GM12892 (cell line): ENCODE measurements around the gene ABHD2.
A peak's percentile ranks its signal among the peaks of the same experiment; 100 is the strongest.

Source experiments
- DNase-seq: peaks from one replicate; pipeline ENCODE4 v3.0.0; 2011; ENCODE audit not compliant: insufficient read length
- FAIRE-seq: peaks from 2 replicates; lab custom pipeline; 2011; peaks lifted over from hg19 to GRCh38; lab: Jason Lieb, UNC
- POLR2A ChIP-seq: IDR thresholded peaks from 2 replicates; pipeline ENCODE4 v1.6.1; 2011; ENCODE audit warnings: low read depth, low read length, control low read depth
- POLR2AphosphoS5 ChIP-seq: IDR thresholded peaks from 2 replicates; pipeline ENCODE4 v1.6.1; 2011; ENCODE audit warnings: low read depth, low read length, control low read depth
- TAF1 ChIP-seq: IDR thresholded peaks from 2 replicates; pipeline ENCODE4 v1.6.1; 2011; ENCODE audit warnings: low read depth, mild to moderate bottlenecking, control low read depth, low read length, borderline replicate concordance

Gene ABHD2

GRCh38 chr15:89108835-89109234, 20.6 kb downstream of the ABHD2 start:
- no peak for DNase-seq
- no peak for FAIRE-seq
- TF ChIP-seq POLR2AphosphoS5 (no peak), TAF1 (no peak), POLR2A (no peak)

- no peak for TF ChIP-seq POLR2AphosphoS5
- no peak for TF ChIP-seq POLR2A
- no peak for TF ChIP-seq TAF1
- FAIRE-seq = no peak
These were observed 21.0 kb downstream of the ABHD2 start for GRCh38 chr15:89109238-89109637.

GRCh38 chr15:89110060-89110459, 21.8 kb downstream of the ABHD2 start:
- DNase-seq (no peak), FAIRE-seq (no peak)
- TF ChIP-seq POLR2A = no peak
- no peak for TF ChIP-seq POLR2AphosphoS5
- no peak for TF ChIP-seq TAF1

More at GRCh38 chr15:89109238-89109637, 21.0 kb downstream of the ABHD2 start:
- no peak for DNase-seq

GRCh38 chr15:89111352-89111751, 23.1 kb downstream of the ABHD2 start:
- TF ChIP-seq POLR2AphosphoS5 = no peak
- no peak for TF ChIP-seq TAF1
- TF ChIP-seq POLR2A = no peak
- DNase-seq (no peak), FAIRE-seq (no peak)

GRCh38 chr15:89111961-89112340, 23.7 kb downstream of the ABHD2 start:
- DNase-seq = no peak
- no peak for TF ChIP-seq POLR2A
- TF ChIP-seq TAF1 = no peak
- TF ChIP-seq POLR2AphosphoS5 = no peak
- no peak for FAIRE-seq

GRCh38 chr15:89112341-89112971, 24.2 kb downstream of the ABHD2 start:
- no peak for FAIRE-seq

GRCh38 chr15:89113296-89114024, 25.2 kb downstream of the ABHD2 start:
- FAIRE-seq (no peak), DNase-seq (no peak)
- TF ChIP-seq POLR2A = no peak
- TF ChIP-seq POLR2AphosphoS5 = no peak
- TF ChIP-seq TAF1 = no peak

More at GRCh38 chr15:89112341-89112971, 24.2 kb downstream of the ABHD2 start:
- TF ChIP-seq POLR2A (no peak), POLR2AphosphoS5 (no peak), TAF1 (no peak)
- peak; percentile 27 for DNase-seq

GRCh38 chr15:89114990-89115389, 26.7 kb downstream of the ABHD2 start:
- FAIRE-seq (no peak), DNase-seq (no peak)
- TF ChIP-seq TAF1 (no peak), POLR2AphosphoS5 (no peak), POLR2A (no peak)

GRCh38 chr15:89115547-89115946, 27.3 kb downstream of the ABHD2 start:
- DNase-seq (no peak), FAIRE-seq (no peak)
- TF ChIP-seq TAF1 = no peak
- TF ChIP-seq POLR2AphosphoS5 = no peak
- no peak for TF ChIP-seq POLR2A

- TF ChIP-seq POLR2A (no peak), POLR2AphosphoS5 (no peak), TAF1 (no peak)
- DNase-seq = no peak
- FAIRE-seq = no peak
These were observed 28.1 kb downstream of the ABHD2 start for GRCh38 chr15:89116404-89116803.

GRCh38 chr15:89117790-89118189, 29.5 kb downstream of the ABHD2 start:
- FAIRE-seq (no peak), DNase-seq (no peak)
- TF ChIP-seq POLR2AphosphoS5 = no peak
- TF ChIP-seq TAF1 = no peak
- TF ChIP-seq POLR2A = no peak
